GM11168 (cell line): Measurements from ENCODE around the gene THSD4.

Experiments
- in situ Hi-C: fragments of 300-500 bp; cut with MboI; formaldehyde crosslinking; loops from one replicate; pipeline ENCODE4 v1.12.0; 2022; ENCODE audit warnings: low sequenced_read_pairs; ENCODE audit not compliant: unreplicated experiment

The THSD4 gene

DNA sequence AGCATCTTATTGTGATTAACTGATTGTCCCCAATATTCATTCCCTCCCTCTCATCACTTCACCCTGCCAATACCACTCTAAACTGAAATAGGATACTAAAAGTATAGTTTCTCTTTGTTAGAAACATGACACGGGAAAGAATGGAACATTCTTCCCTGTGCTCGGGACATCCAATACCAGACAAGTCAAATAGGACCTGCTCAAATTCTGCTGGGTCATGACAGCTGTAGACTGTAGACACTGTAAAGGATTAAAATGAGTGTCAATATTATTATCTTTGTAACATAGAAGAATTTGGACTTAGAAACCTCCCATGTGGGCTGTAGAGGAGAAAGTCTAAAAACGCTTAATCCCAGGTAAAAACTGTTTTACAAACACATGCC lies 380.1 kb downstream of the THSD4 start:
- in situ Hi-C loops: no loop called here

DNA sequence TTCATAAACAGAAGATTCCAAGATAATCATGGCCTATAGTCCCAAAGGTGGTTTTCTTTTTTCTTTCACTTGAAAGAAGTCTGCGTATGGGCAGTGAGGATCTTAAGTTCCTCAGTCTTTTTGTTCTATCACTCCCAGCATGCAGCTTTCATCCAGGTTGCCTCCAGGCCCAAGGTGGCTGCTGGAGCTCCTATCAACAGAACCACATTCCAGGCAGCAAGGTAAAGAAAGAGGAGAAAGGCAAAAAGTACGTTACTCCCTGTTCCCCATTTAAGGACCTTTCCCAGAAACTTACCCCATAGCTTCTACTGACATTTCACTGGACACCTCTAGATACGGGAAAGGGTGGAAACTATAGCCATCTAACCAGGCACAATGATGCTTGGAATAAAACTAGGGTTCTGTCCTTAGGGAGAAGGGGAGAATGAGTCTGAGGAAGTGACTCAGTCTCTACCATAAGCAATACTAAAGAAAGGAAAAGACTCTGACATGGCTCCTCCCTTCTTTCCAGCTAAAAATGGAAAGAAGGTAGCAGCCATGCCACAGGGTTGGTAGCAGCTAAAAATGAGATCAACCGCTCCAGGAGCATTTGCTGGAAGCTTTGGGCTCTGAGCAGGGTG lies 381.2 kb downstream of the THSD4 start:
- in situ Hi-C loops: no loop called here

DNA sequence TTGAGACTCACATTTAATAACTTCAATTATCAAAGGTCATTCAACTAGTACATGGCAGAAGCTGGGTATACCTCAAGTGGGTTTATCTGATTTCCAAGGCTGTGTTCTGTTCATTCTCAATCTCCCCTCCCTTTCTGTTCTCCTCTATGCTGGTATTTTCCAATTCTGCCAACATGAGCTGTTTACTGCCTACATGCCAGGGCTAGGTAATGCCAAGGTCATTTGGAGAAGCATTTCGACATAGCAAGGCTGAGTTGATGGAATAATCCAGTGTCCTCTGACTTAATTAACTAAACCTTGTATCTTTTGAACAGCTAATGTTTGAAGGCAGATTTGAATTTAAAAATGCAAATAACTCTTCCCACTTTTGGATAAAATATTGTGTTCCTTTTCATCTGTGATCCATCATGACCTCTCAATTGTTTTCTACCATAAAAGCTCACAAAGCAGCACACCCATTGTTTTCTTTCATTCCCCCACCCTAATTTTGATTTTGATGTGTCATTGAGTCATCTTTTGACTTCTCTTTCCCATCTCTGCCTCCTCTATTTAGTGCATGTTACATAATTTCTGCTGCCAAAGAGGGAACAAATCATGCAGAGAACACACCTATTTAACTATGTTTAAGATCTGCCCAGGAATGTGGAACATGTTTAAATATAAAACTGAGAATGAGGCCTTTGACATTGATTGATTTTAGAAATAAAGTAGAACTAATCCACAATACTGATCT lies 386.2 kb downstream of the THSD4 start:
- in situ Hi-C loops: no loop called here

DNA sequence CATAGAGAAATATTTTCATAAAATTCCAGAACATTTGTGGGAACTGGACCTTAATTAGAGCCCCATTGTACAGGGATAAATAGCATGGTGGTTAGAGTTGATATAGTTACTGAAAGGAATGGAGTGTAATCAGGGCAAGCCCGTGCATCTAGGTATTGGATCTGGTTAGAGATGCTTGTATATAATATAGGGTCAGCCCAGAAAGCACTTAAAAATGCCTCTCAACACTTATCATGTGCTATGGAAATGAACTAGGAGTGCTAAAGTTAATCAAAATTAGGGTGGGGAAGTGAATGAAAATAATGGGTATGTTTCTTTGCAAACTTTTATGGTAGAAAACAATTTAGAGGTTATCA lies 386.8 kb downstream of the THSD4 start:
- in situ Hi-C loops: no loop called here

DNA sequence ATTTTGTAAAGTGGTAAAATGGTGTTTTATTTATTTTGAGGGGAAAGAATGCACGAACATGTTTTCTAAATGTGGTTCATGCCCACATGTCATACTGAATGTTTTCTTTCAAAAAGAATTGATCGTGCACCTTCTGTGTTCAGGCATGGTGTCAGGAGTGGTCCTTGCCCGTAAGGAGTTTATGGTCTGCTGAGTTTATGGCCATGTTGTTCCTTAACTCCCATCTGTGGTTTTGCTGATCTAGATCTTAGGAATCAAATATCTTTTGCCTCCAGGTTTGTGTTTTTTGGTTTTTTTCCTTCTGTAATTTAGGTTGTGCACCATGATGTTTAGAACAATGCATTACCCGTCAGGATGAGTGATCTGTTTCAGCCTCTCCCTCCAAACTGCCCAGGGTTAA lies 390.7 kb downstream of the THSD4 start:
- in situ Hi-C loops: no loop called here

DNA sequence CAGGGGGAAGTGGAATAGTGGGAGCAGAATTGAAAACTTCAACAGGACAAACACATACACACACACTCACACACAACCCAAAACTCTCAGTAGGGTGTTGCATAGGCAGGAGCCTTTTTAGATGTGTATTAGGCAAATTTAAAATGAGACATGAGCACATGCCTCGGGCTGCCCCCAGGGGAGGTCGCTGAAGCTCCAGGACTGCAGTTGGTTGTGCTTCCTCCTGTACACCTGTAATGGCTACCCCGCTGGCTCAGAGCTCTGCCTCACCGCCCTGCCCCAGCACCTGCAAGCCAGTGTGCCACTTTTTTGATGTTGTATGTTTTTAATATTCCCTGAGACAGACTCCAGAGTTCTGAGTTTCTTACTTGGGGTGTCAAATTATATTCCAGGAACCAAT lies 391.7 kb downstream of the THSD4 start:
- in situ Hi-C loops: no loop called here

DNA sequence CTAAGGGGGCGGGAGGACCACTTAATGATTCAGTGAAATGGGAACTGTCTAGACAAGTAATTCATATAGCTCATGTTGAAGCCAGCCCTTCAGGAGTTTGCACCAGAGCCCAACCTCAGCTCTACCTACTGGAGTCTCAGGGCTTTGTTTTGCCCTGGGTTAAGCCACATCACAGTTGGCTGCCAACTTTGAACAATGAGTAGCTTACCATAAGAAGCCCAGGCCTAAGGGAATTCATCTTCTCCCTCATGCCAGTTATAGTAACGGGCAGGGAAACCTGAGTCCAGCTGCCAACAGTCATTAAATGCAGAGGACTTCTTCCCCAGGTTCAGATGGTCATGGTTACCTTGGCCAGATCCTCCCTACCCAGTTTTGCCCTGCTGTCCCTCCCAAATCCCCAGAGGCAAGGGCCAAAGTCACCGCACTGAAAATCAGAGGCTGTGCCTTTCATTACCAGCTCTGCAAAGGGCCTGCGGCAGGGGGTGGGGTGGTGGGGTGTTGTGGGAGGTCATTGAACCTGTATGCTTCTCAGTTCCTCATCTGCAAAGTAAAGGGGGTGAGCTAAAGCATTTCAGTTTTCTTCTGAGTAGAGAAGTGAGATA lies 392.9 kb downstream of the THSD4 start:
- in situ Hi-C loops: no loop called here

DNA sequence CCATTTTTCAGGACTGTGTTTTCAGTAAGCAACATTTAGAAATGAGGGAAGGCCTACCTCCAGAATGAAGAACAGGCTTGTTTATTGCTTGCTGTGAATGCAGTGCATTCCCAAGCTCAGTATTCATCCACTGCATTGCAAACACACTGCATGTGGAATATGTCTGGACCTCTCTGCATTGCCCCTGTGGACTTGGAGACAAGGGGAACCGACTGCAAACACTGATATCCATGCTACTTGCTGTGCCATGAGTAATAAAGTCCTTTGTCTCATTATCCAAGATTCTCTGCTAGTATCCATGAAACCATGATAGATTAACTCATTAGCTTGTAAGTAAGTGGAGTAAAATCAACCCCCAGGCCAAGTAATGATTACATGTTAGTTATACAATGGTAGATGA lies 393.9 kb downstream of the THSD4 start:
- in situ Hi-C loops: no loop called here

DNA sequence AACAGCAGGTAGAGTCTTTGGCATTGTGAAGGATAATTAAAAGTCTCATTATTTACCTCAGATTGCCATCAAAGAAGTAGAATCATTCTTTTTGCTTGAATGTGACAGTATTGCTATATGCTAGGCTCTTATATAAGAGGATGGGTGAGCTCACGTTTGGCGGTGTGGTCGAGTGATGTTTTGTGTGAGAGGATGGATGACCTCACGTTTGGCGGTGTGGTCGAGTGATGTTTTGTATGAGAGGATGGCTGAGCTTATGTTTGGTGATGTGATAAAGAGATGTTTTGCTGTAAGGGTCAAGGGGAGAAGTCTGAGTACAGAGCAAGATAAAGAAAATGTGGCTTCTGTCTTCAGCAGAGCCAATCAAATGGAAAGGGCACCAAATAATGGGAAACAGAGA lies 395.5 kb downstream of the THSD4 start:
- in situ Hi-C loops: no loop called here

DNA sequence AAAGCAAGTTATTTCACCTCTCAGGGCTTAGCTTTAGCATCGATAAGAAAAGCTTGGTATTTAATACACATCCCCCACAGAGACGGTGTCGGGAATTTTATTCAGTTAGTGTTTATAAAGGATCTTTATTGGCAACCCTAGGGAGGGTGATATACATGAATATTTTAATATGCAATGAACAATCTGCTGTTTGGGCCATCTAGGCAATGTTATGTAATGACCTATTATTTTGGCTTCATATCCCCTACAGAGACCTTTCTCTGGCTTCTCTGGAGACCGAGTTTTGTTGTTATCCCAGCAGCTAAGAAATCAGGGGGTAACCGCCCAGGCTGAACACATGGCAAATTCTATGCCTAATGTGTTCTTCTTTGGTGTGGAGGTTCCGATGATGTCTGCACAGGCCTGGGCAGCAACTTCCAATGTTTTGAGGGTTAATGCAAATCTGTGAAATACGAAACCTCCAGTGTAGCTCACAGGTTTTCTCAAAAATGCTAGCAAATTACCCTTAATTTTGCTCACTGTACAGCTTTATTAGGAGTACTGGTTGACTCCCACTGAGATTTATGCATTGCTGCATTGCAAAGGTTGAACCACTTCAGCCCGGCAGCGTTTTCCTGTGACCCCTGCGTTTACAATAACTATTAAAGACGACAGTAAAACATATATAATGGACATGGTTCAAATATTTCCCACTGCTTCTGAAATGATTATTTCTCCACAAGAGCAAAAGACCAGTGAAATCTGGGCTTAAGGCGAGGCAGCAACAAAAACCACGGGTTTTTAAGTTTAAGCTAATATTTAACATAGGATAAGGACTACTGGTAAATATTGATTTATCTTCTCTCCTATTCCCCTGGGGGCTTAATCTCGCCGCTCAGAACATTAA lies 396.8 kb downstream of the THSD4 start:
- in situ Hi-C loops: no loop called here

DNA sequence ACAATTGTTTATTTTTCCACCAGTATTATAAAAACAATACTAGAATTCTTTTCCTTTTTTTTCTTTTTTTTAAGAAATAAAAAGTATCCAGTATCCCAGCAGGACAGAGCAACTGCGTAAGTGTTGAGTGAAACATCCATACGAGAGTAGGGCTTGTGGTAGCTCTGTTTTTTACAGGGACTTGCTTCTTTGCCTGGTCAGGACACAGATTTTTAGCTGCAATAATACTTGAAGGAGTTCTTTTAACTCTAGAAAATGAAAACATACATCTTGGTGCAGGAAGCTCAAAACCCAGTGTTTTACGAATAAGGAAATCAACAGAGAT lies 397.4 kb downstream of the THSD4 start:
- in situ Hi-C loops: no loop called here

DNA sequence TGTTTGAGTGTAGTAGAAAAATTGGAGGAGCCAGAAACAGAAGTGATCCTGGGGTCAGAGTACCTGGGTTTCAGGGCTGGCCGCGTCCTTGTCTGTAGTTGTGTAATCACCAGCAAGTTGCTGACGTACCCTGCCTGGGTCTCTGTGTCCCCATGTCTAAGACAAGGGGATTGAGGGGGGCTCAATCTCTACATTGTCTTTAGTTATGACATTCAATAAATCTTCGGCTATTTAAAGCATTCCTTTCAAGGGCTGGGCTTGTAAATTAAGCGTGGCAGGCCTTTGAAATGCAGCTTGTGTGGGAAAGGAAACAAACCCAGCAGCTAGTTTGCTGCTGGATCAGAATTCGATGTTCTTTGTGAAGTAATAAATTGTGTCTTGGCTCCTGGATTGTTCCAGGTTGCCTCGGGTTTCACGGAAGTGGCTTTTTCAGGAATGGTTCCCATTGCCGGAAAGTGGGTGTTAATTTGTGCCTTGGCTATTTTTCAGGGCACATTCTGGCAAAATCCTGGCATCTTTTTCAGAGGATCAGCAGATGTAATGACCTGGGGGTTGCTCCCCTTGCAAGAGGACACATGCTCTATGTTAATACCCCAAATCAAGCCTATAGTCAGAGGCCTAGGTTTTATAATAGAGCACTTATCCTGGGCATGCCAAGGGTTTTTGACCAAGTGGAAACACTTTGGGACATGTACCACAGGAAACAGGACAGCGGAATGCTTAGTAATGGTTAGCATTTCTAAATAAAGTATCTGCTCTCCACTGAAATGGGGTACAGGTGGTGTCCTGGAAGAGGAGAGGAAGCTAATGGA lies 400.3 kb downstream of the THSD4 start:
- in situ Hi-C loops: no loop called here

DNA sequence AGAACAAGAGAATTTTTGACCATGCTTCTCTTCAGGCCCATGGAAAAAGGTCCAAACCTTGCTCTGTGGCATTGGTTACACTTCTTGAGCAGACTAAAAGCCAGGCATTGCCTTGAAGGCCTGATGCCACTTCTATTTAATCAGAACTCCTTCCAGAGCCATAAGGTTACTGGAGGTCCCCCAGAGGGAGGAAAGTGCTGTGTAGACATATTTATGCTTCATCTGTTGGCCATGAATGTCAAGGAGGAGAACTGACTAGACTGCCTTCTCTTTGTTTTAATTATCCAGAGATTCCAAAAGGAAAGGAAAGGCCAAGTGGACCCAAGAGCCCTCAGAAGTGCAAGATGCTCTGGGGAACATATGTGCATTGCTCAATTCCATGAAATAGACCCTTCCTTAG lies 402.5 kb downstream of the THSD4 start:
- in situ Hi-C loops: no loop called here

DNA sequence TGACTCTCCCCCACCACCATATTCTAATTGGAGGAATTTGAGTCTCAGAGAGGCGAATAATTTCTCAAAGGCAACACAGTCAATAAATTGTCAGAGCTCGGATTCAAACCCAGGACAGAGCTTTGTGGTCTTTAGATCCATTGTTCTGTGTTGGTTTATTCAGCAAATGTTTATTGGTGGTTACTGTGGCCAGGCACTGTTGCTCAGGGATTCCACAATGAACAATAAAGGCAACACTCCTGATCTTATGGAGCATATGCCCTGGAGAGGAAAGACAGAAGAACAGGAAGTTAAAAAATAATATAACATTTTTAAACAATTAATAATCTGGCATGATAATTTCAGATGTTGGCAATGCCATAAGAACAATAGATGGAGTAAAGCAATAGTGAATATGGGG lies 403.4 kb downstream of the THSD4 start:
- in situ Hi-C loops: no loop called here

DNA sequence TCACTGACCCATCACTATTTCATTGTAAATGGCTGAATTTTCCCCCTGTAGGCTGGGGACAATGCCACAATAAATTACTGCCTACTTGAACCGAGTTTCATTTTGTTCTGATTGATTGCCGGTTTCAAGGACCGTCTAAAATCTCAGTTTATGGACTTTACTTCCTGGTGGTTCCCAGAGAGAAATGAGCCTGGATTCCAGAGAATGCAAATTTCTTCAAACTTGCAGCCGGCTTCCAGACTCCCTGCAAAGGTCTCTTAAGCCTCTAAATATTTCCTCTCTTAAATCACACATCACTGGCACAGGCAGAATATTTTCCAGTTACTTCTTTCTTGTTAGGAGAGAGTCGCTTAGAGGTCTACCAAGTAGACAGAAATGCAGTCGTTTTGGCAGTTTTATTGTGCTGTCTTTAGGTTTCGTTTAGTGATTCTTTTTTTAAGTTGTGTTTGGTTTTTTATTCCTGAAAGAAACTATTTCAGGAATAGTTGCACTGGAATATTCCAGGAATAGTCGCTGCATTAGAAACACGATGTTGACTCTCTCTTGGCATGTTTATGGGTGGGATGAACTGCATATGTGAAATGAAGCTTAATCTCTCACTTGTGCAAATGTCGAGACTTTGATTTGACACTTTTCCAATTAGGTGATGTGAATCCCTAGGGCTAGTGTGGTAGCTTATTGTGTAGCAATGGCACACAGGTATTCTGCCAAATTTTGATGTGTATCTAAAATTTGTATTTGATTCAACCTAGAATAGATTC lies 411.0 kb downstream of the THSD4 start:
- in situ Hi-C loops: no loop called here

DNA sequence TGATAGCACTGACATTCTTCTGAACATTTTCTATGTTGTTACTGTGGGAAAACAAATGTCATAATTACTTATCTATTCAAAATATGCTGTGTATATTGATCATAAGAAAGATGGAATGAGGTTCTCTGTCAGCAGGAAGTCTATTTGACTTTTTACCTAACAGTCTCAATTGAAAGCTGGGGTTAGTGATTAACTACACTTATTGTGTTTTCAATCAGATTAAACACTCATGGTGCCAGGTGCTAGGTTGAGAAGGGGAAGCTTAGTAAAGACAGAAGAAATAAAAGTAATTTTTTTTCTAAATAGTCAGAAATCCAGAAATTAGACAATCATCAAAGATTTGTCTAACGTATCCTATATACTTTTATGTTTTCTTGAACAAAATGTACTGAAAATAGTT lies 414.1 kb downstream of the THSD4 start:
- in situ Hi-C loops: no loop called here

DNA sequence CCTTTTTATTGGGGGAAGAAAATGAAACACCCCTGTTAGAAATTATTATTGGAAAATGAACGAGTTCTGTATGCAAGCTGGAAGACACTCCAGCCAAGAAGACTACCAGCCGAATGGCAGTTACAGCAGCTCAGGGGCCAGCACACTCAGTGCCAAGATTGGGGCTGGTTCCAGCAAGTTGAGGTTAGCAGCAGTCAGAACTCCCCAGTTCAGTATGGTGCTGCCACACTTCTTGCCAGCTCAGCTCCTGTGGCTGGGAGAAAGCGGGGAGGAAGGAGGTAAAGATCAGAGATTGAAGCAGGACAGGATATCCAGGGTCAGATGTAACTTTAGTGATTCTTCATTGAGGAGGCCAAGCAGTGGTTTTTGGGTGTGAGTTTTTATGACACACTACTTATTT lies 414.8 kb downstream of the THSD4 start:
- in situ Hi-C loops: no loop called here

DNA sequence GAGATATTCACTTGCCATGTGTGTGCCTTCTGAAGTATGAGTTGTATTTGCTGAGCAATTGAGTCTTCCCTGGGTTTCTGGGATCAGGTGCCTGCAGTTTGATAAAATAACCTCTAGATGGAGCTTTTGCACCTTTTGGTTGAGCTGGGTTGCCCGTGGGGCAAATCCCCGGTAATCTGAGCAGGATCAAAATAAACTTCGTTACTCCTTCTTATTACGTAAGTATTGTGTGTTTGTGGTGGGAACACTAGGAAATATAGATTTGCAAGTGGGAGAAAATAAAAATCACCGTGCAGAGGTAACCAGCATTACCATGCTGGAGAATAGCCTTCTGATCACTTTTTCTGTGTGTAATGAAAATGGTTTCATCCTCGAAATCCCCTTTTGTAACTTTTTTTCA lies 417.7 kb downstream of the THSD4 start:
- in situ Hi-C loops: no loop called here

DNA sequence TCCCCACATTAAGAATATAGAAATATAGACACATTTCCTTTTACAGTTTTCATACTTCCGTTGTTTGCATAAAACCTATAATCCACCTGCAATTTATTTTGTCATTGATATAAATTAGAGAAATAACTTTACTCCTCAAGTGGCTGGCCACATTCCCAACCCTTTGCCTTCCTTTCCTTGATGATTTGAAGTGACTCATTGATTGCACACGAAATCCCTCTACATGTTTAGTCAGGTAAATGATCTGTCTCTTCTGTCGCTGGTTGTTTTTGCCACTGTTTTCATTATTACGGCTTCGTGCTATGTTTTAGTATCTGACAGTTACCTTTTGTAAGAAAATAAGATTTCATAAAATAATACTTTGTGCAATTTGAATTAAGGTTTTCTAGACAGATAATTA lies 422.9 kb downstream of the THSD4 start:
- in situ Hi-C loops: no loop called here

DNA sequence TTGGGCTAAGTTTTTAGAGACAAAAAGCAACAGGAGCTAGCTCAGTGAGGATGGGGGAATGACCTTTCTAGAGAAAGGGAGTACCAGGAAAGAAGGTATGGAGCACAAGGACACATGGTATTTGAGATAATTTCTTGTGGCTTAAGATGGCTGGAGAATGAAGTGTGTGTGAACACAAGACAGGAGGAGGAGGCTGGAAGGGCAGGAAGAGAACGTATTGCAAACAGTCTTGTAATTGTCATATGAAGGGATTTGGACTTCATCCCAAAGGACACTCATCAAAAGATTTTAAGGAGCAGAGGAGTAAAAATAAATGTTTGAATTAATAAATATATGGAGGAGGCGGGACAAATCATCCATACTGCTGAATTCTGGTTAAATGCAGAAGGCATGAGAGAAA lies 426.5 kb downstream of the THSD4 start:
- in situ Hi-C loops: no loop called here
